HepG2 (cell line): ENCODE results near the gene TBX10. TPM values are rescaled to one million over a fixed set of nuclear protein-coding genes. Genes with fewer than 3 reads are reported as not detected.
A peak's percentile ranks its signal among the peaks of the same experiment; 100 is the strongest.

Experiments
- CREB1 ChIP-seq, 2 experiments: fragments of 450-650 bp in 1 of 2; IDR thresholded peaks; 2 replicates each; pipeline ENCODE4 v1.6.1; 2016 to 2017; ENCODE audit warnings: control low read depth in 1 of 2, mild to moderate bottlenecking in 1 of 2, missing compliant biosample characterization in 1 of 2, missing genetic modification characterization in 1 of 2
- ESRRA ChIP-seq: sonication (generic); formaldehyde crosslinking; IDR thresholded peaks from 2 replicates; pipeline ENCODE4 v1.5.1; 2020; ENCODE audit warnings: mild to moderate bottlenecking, low read depth, missing genetic modification reagents
- HDAC2 ChIP-seq: sonication (generic); formaldehyde crosslinking; IDR thresholded peaks from 2 replicates; pipeline ENCODE4 v1.4.0; 2020; ENCODE audit warnings: missing genetic modification reagents
- HNF1B ChIP-seq: sonication (generic); formaldehyde crosslinking; IDR thresholded peaks from 2 replicates; pipeline ENCODE4 v1.5.1; 2020; ENCODE audit warnings: mild to moderate bottlenecking, moderate library complexity, missing genetic modification reagents
- IRF2 ChIP-seq: IDR thresholded peaks from 2 replicates; pipeline ENCODE4 v1.6.1; 2018; ENCODE audit warnings: missing genetic modification reagents, missing compliant biosample characterization
- PHB2 ChIP-seq: fragments of 450-650 bp; IDR thresholded peaks from 2 replicates; pipeline ENCODE4 v1.6.1; 2018; ENCODE audit not compliant: partially characterized antibody
- SALL1 ChIP-seq: sonication (generic); formaldehyde crosslinking; IDR thresholded peaks from 2 replicates; pipeline ENCODE4 v1.8.0; 2022; ENCODE audit warnings: mild to moderate bottlenecking, missing genetic modification reagents
- SAP130 ChIP-seq: IDR thresholded peaks from 2 replicates; pipeline ENCODE4 v1.6.1; 2016; ENCODE audit warnings: low read depth
- SPEN ChIP-seq: sonication (generic); formaldehyde crosslinking; IDR thresholded peaks from 2 replicates; pipeline ENCODE4 v1.5.1; 2020; ENCODE audit warnings: low read depth, mild to moderate bottlenecking, missing genetic modification reagents
- TFE3 ChIP-seq: IDR thresholded peaks from 2 replicates; pipeline ENCODE4 v1.6.1; 2016
- ZMYM3 ChIP-seq: sonication (generic); formaldehyde crosslinking; IDR thresholded peaks from 2 replicates; pipeline ENCODE4 v1.5.1; 2020; ENCODE audit warnings: mild to moderate bottlenecking, missing genetic modification reagents
- polyA plus RNA-seq, 8 experiments: library from polyadenylated mRNA; depleted of rRNA in 3 of 8; stranded (reverse) in 7 of 8; unstranded in 1 of 8; fragments of >200 nt; fragmentation: Illumina TruSeq in 4 of 8; extraction: Trizol in 4 of 8; gene quantifications; 2 replicates each; pipeline versions ENCODE4 v1.2.1 to v1.2.3, GENCODE V29; 2011 to 2016; ENCODE audit warnings: low read depth in 4 of 8, missing spikeins in 1 of 8, mixed read lengths in 1 of 8; ENCODE audit not compliant: insufficient read depth in 1 of 8
- total RNA-seq, 5 experiments: library from RNA; depleted of rRNA; stranded (reverse); fragments of >200 nt; fragmentation: Illumina TruSeq; extraction: Trizol; gene quantifications; 2 replicates each; pipeline ENCODE4 v1.2.3, GENCODE V29; 2016; ENCODE audit warnings: low read depth in 1 of 5
- TF ChIP-seq, protein P1 (sequence below): IDR thresholded peaks from 2 replicates; pipeline ENCODE4 v1.6.1; 2016; ENCODE audit warnings: missing compliant biosample characterization, missing genetic modification reagents, borderline replicate concordance
- TF ChIP-seq, protein P2 (sequence below), 2 experiments: fragments of 450-650 bp in 1 of 2; sonication (generic) in 1 of 2; formaldehyde crosslinking in 1 of 2; IDR thresholded peaks; 2 replicates each; pipeline versions ENCODE4 v1.6.1 to v1.8.0; 2016 to 2022; ENCODE audit warnings: antibody characterized with exemption in 1 of 2, mild to moderate bottlenecking in 1 of 2, missing genetic modification reagents in 1 of 2

Gene TBX10
- total and polyA plus RNA-seq, 2 of the 13 experiments (the other 11 are each of a cell fraction or from before 2014, with no cell fraction given) = 0.27 to 1.7 TPM

DNA sequence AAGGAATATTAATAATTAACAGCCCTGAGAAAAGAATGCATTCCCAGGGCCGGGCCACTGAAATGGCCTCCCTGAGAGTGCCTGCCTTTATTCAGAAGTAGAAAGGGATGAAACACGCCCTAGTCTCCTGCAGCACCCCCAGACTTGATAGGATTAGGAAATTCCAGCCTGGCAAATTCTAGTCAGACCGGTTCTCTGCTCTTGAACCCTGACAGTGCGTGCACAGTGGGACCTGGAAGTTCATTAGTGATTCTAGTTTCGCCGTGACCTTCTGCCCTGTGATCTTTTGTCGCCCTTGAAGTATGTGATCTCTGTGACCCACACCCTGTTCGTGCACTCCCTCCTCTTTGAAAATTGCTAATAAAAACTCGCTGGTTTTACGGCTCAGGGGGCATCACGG is 58.1 kb downstream of the TBX10 start (continued):
- peak; percentile 63; the same call in 1 of the 2 replicates for TF ChIP-seq HNF1B
- TF ChIP-seq IRF2 (CRISPR knock-in tag) = peak; percentile 17; the same call in 1 of the 2 replicates
- TF ChIP-seq SALL1 (CRISPR knock-in tag) = peak; percentile 80
- 0 out of 2 replicates have a peak, but pooled peaks have one; percentile 19 for TF ChIP-seq ZMYM3 (CRISPR knock-in tag)
- no peak for TF ChIP-seq CREB1 (IDR thresholded peaks at IDR 0.05)
- 0 out of 2 replicates have a peak, but pooled peaks have one; percentile 34 for TF ChIP-seq CREB1 (CRISPR knock-in tag; IDR thresholded peaks at IDR 0.05)
- no peak for TF ChIP-seq PHB2
- peak; percentile 87 for TF ChIP-seq ESRRA (CRISPR knock-in tag)
- peak; percentile 48; the same call in 1 of the 2 replicates for TF ChIP-seq HDAC2
- TF ChIP-seq, protein P1, sequence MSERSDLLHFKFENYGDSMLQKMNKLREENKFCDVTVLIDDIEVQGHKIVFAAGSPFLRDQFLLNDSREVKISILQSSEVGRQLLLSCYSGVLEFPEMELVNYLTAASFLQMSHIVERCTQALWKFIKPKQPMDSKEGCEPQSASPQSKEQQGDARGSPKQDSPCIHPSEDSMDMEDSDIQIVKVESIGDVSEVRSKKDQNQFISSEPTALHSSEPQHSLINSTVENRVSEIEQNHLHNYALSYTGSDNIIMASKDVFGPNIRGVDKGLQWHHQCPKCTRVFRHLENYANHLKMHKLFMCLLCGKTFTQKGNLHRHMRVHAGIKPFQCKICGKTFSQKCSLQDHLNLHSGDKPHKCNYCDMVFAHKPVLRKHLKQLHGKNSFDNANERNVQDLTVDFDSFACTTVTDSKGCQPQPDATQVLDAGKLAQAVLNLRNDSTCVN = 0 out of 2 replicates have a peak, but pooled peaks have one; percentile 27
- TF ChIP-seq SAP130 (CRISPR knock-in tag) = peak; percentile 45; the same call in 1 of the 2 replicates
- TF ChIP-seq SPEN (CRISPR knock-in tag) = 0 out of 2 replicates have a peak, but pooled peaks have one; percentile 30
- TF ChIP-seq, protein P2, sequence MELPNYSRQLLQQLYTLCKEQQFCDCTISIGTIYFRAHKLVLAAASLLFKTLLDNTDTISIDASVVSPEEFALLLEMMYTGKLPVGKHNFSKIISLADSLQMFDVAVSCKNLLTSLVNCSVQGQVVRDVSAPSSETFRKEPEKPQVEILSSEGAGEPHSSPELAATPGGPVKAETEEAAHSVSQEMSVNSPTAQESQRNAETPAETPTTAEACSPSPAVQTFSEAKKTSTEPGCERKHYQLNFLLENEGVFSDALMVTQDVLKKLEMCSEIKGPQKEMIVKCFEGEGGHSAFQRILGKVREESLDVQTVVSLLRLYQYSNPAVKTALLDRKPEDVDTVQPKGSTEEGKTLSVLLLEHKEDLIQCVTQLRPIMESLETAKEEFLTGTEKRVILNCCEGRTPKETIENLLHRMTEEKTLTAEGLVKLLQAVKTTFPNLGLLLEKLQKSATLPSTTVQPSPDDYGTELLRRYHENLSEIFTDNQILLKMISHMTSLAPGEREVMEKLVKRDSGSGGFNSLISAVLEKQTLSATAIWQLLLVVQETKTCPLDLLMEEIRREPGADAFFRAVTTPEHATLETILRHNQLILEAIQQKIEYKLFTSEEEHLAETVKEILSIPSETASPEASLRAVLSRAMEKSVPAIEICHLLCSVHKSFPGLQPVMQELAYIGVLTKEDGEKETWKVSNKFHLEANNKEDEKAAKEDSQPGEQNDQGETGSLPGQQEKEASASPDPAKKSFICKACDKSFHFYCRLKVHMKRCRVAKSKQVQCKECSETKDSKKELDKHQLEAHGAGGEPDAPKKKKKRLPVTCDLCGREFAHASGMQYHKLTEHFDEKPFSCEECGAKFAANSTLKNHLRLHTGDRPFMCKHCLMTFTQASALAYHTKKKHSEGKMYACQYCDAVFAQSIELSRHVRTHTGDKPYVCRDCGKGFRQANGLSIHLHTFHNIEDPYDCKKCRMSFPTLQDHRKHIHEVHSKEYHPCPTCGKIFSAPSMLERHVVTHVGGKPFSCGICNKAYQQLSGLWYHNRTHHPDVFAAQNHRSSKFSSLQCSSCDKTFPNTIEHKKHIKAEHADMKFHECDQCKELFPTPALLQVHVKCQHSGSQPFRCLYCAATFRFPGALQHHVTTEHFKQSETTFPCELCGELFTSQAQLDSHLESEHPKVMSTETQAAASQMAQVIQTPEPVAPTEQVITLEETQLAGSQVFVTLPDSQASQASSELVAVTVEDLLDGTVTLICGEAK (IDR thresholded peaks at IDR 0.05) = no peak
- TF ChIP-seq, protein P2 (CRISPR knock-in tag; IDR thresholded peaks at IDR 0.05) = peak; percentile 69; the same call in 1 of the 2 replicates
- TF ChIP-seq TFE3 (CRISPR knock-in tag) = 0 out of 2 replicates have a peak, but pooled peaks have one; percentile 15
